GM12865 (cell line): ENCODE results near the gene KLK4.

Experiments used
- DNase-seq: peaks from one replicate; pipeline ENCODE4 v3.0.0; 2010; ENCODE audit warnings: low read depth
- H3K4me3 ChIP-seq: 2 replicates; pipeline ENCODE4 v1.5.1; 2011; ENCODE audit warnings: mild to moderate bottlenecking, low read depth, low read length, control low read depth
- CTCF ChIP-seq: IDR thresholded peaks from 2 replicates; pipeline ENCODE4 v1.5.1; 2011; ENCODE audit warnings: low read length, control low read depth, low read depth, inconsistent platforms; ENCODE audit not compliant: insufficient read depth; ENCODE audit errors: missing control alignments

KLK4 gene

GRCh38 chr19:50857366-50857765, 53.8 kb downstream of the KLK4 start:
- H3K4me3 ChIP-seq: no peak overlapping the region
- DNase-seq: no peak
- no peak for TF ChIP-seq CTCF
